AG04449 (cell line): ENCODE data around the gene REV3L.

Experiments
- CTCF ChIA-PET: fragments of 350-600 bp; formaldehyde crosslinking; extraction: SDS; loops from one replicate; lab custom pipeline; 2021; ENCODE audit warnings: antibody characterized with exemption; lab: Yijun Ruan, JAX
- POLR2A ChIA-PET: fragments of 400-600, 350-600 bp; formaldehyde crosslinking; extraction: SDS; loops from one replicate; lab custom pipeline; 2020; ENCODE audit warnings: antibody characterized with exemption, inconsistent platforms; lab: Yijun Ruan, JAX
- DNase-seq: peaks from one replicate; pipeline ENCODE4 v3.0.0-alpha.2; 2010; ENCODE audit warnings: low read depth, low spot score
- H3K4me3 ChIP-seq: 2 replicates; pipeline ENCODE4 v1.5.1; 2011; ENCODE audit warnings: low read depth, mild to moderate bottlenecking, control low read depth, low read length
- TF ChIP-seq, protein P1 (sequence below): IDR thresholded peaks from one replicate; pipeline ENCODE4 v1.5.1; 2011; ENCODE audit warnings: mild to moderate bottlenecking, moderate library complexity, low read length, control low read depth, inconsistent platforms; ENCODE audit not compliant: insufficient read depth; ENCODE audit errors: missing control alignments

The REV3L gene

DNA sequence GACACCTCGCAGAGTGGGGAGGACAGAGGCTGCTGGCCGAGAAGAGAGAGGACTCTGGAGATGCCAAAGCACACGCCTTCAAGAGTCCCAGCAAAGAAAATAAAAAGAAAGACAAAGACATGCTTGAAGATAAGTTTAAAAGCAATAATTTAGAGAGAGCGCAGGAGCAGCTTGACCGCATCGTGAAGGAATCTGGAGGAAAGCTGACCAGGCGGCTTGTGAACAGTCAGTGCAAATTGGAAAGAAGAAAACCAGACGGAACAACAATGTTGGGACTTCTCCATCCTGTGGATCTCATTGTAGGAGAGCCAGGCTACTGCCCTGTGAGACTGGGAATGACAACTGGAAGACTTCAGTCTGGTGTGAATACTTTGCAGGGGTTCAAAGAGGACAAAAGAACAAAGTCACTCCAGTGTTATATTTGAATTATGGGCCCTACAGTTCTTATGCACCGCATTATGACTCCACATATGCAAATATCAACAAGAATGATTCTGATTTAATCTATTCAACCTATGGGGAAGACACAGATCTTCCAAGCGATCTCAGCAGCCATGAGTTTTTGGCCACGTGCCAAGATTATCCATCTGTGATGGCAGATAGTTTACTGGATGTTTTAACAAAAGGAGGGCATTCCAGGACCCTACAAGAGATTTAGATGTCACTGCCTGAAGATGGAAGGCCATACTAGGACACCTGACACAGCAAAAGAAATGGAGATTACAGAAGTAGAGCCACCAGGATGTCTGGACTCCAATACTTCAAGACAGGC is 52.2 kb downstream of the REV3L start:
- TF ChIP-seq, protein P1, sequence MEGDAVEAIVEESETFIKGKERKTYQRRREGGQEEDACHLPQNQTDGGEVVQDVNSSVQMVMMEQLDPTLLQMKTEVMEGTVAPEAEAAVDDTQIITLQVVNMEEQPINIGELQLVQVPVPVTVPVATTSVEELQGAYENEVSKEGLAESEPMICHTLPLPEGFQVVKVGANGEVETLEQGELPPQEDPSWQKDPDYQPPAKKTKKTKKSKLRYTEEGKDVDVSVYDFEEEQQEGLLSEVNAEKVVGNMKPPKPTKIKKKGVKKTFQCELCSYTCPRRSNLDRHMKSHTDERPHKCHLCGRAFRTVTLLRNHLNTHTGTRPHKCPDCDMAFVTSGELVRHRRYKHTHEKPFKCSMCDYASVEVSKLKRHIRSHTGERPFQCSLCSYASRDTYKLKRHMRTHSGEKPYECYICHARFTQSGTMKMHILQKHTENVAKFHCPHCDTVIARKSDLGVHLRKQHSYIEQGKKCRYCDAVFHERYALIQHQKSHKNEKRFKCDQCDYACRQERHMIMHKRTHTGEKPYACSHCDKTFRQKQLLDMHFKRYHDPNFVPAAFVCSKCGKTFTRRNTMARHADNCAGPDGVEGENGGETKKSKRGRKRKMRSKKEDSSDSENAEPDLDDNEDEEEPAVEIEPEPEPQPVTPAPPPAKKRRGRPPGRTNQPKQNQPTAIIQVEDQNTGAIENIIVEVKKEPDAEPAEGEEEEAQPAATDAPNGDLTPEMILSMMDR: no peak
- CTCF ChIA-PET: no interaction called here
- no peak overlapping the region for H3K4me3 ChIP-seq
- DNase-seq: no peak
- POLR2A ChIA-PET: no interaction called here

DNA sequence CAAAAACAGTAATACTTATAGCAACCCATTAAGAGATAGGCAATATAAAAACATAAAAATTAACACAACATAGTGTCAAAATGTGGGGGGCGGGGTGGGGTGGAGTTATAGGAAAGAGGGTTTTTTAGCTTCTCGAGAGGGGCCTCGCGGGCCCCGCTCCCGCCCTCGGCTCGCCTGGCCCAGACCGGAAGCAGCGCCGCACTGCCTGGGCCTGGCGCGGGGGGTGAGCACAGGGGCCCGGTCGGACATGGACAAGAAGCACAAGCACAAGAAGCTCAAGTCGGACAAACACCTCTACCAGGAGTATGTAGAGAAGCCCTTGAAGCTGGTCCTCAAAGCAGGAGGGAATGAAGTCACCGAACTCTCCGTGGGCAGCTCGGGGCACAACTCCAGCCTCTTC is 53.4 kb downstream of the REV3L start:
- H3K4me3 ChIP-seq: no peak overlapping the region
- TF ChIP-seq, protein P1: no peak
- no peak for DNase-seq
- ChIA-PET CTCF (no interaction called here), POLR2A (no interaction called here)

DNA sequence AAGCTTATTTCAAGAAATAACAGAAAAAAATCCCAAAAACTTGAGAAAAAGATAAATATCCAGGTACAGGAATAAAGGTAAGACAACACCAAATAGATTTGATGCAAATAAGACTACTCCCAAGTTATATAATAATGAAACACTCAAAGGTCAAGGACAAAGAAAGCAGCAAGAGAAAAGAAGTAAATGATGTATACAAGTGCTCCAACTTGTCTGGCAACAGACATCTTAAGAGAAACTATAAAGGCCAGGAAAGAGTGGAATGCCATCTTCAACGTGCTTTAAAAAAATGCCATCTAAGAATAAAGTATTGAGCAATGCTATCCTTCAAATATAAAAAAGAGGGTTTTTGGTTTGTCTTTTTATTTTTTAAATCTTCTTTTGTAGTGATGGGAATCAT is 54.2 kb downstream of the REV3L start:
- POLR2A ChIA-PET: no interaction called here
- CTCF ChIA-PET: no interaction called here
- TF ChIP-seq, protein P1: no peak
- H3K4me3 ChIP-seq: no peak overlapping the region
- no peak for DNase-seq

DNA sequence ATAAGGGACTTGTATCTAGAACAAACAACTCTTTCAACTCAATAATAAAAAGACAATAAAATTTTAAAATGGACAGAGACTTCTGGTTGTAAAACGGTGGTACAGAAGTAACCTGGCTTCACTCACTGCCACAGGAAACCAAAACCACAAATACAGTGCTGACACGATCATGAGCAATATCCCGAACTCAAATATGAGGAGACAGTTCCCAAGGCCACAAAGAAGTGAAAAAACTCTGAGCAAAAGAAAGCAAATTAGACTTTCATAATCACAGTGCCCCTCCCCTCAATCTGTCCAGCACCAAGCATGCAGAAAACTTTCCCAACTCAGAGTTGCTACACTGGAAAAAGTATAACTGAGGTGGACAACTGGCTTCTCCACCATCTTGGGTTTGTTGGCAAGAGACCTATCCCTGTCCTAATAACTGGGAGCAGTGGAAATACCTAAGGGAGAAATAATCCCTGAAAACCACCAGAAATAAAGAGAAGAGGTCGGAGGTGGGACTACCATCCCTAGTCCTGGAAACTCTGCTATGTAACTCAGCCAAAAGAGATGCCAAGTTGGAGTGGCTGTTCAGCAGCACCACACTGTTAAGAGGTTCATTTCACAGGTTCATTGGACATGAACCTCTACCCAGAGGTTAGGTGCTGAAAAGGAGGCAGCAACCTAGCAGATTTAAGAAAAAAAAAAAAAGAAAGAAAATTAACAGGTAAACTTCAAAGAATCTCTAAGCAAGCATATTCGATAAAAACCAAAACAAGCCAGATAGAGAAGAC is 55.5 kb downstream of the REV3L start:
- POLR2A ChIA-PET: no interaction called here
- CTCF ChIA-PET: no interaction called here
- TF ChIP-seq, protein P1: no peak
- peak; percentile 19 for DNase-seq
- no peak overlapping the region for H3K4me3 ChIP-seq

DNA sequence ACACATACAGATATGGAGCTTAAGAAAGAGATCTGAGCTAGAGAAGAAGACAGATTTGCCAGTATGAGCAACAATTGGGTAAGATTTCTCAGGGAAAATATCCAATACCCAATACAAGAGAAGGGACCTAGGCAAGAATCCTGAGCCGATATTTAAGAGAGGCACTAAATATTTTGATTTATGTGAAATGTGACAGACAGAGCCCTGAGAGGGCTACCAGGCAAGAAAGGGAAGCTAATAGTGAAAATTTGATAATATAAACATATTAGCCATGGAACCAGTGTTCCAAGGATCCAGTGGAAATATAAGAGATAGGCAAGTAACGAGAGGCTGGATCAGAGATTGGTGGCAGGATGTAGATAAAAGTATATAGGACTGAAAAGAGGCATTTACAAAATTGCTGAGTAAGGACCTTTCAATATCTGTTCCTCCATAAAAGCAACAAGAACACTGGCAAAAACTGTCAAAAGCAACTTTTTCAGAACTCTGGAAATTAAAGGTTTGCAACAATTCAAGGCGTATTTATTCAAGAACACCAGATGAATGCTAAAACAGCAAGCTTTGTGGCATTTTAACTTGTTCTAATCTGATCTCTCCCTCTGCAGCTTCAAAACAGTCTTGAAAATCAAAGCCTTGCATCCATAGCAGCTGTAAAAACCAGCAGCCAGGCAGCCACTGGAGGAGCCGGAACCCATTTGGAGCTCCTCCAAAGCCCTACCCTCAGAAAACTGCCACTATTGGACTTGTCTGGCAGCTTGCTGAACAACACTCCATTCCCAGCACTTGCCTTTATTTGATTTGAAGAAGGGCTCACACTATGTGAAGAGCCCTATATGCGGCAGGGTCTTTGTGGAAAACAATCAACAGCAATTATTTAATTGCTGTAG is 58.8 kb downstream of the REV3L start:
- ChIA-PET CTCF (interaction anchor here (3.1 kb wide), 1 partner anchor 9 kb away, joined by 10 read pairs; no protein-coding TSS in a partner anchor), POLR2A (no interaction called here)
- TF ChIP-seq, protein P1: no peak
- no peak for DNase-seq
- H3K4me3 ChIP-seq: no peak overlapping the region
